K562 (cell line): Measurements from ENCODE around the gene PIP4K2A. TPM values are rescaled to one million over a fixed set of nuclear protein-coding genes. Genes with fewer than 3 reads are reported as not detected.

Experiments
- ARHGAP35 ChIP-seq: fragments of 450-650 bp; IDR thresholded peaks from 2 replicates; pipeline ENCODE4 v1.6.1; 2018; ENCODE audit not compliant: partially characterized antibody
- CLOCK ChIP-seq: fragments of 250-450 bp; sonication (Bioruptor Pico); IDR thresholded peaks from 2 replicates; pipeline ENCODE4 v1.4.0; 2020; ENCODE audit warnings: mild to moderate bottlenecking, moderate library complexity, borderline replicate concordance
- E2F8 ChIP-seq: fragments of 450-650 bp; IDR thresholded peaks from 2 replicates; pipeline ENCODE4 v1.7.1; 2018; ENCODE audit warnings: mild to moderate bottlenecking, low read depth; ENCODE audit not compliant: partially characterized antibody
- GTF2E2 ChIP-seq: fragments of 200-800 bp; sonication (Bioruptor generic); IDR thresholded peaks from 2 replicates; pipeline ENCODE4 v1.6.1; 2016; ENCODE audit warnings: missing genetic modification characterization, missing compliant biosample characterization
- HDAC1 ChIP-seq, 2 experiments: fragments of 450-650 bp; IDR thresholded peaks; 2 replicates each; pipeline ENCODE4 v1.6.1; 2016 to 2017; ENCODE audit warnings: inconsistent platforms in 1 of 2, mild to moderate bottlenecking in 1 of 2, moderate library complexity in 1 of 2
- HDAC2 ChIP-seq: fragments of 450-650 bp; IDR thresholded peaks from 2 replicates; pipeline ENCODE4 v1.6.1; 2016; ENCODE audit warnings: mild to moderate bottlenecking
- IRF9 ChIP-seq: fragments of 450-650 bp; IDR thresholded peaks from 2 replicates; pipeline ENCODE4 v1.6.1; 2016; ENCODE audit warnings: missing biosample characterization, missing genetic modification characterization
- KLF10 ChIP-seq: fragments of 250-450 bp; sonication (Bioruptor Pico); IDR thresholded peaks from 2 replicates; pipeline ENCODE4 v1.6.1; 2021; ENCODE audit warnings: matching md5 sums
- PHF21A ChIP-seq: fragments of 450-650 bp; IDR thresholded peaks from 2 replicates; pipeline ENCODE4 v1.6.1; 2017; ENCODE audit warnings: low read depth, borderline replicate concordance
- PTBP1 ChIP-seq: fragments of 200-400 bp; formaldehyde crosslinking; IDR thresholded peaks from 2 replicates; pipeline ENCODE4 v1.6.1; 2017; ENCODE audit warnings: low read depth, low read length
- PTRF ChIP-seq: fragments of 450-650 bp; IDR thresholded peaks from 2 replicates; pipeline ENCODE4 v1.6.1; 2016; ENCODE audit warnings: mild to moderate bottlenecking, missing genetic modification characterization, missing compliant biosample characterization
- RB1 ChIP-seq: fragments of 450-650 bp; IDR thresholded peaks from 2 replicates; pipeline ENCODE4 v1.6.1; 2017; ENCODE audit warnings: low read depth, mild to moderate bottlenecking
- SAP30 ChIP-seq: fragments of 200-600 bp; sonication (generic); IDR thresholded peaks from 2 replicates; pipeline ENCODE4 v1.6.1; 2012; ENCODE audit warnings: borderline replicate concordance, low read depth, mild to moderate bottlenecking, moderate library complexity, low read length, control low read depth, inconsistent platforms; ENCODE audit not compliant: insufficient read depth, poor library complexity, severe bottlenecking
- SNAPC5 ChIP-seq: fragments of 250-450 bp; sonication (Bioruptor Pico); IDR thresholded peaks from 2 replicates; pipeline ENCODE4 v1.8.0; 2021; ENCODE audit warnings: moderate library complexity, mild to moderate bottlenecking, inconsistent platforms
- TBP ChIP-seq: optimal IDR thresholded peaks from 2 replicates; pipeline ENCODE3; 2011; ENCODE audit warnings: low read depth, low read length, improper control_type of control experiment
- TFE3 ChIP-seq: fragments of 450-650 bp; formaldehyde crosslinking; IDR thresholded peaks from 2 replicates; pipeline ENCODE4 v1.4.0; 2020; ENCODE audit warnings: mild to moderate bottlenecking, mixed read lengths
- ZC3H8 ChIP-seq: fragments of 450-650 bp; IDR thresholded peaks from 2 replicates; pipeline ENCODE4 v1.6.1; 2017
- ZFP36 ChIP-seq: fragments of 150-350 bp; IDR thresholded peaks from 2 replicates; pipeline ENCODE4 v1.6.1; 2018; ENCODE audit warnings: low read length, low read depth; ENCODE audit not compliant: partially characterized antibody
- ZNF146 ChIP-seq: IDR thresholded peaks from one replicate; pipeline ENCODE4 v1.6.1; 2018; ENCODE audit warnings: missing compliant biosample characterization; ENCODE audit not compliant: unreplicated experiment
- ZNF707 ChIP-seq: fragments of 250-450 bp; sonication (Bioruptor Pico); conservative IDR thresholded peaks from 2 replicates; pipeline ENCODE4 v1.8.0; 2022; ENCODE audit warnings: inconsistent platforms, mild to moderate bottlenecking, moderate library complexity
- ZNF830 ChIP-seq: fragments of 250-450 bp; sonication (Bioruptor Pico); IDR thresholded peaks from 2 replicates; pipeline ENCODE4 v1.5.0; 2021; ENCODE audit warnings: mild to moderate bottlenecking
- polyA plus RNA-seq, 8 experiments: library from polyadenylated mRNA; depleted of rRNA in 4 of 8; stranded (reverse) in 5 of 8; unstranded in 3 of 8; fragments of >200 nt; fragmentation: Nextera tagmentation in 2 of 8; fragmentation: Illumina TruSeq in 1 of 8; extraction: Ambion mirVana in 2 of 8; extraction: Trizol in 1 of 8; gene quantifications; 2 replicates each; pipeline versions ENCODE4 v1.2.1 to v1.2.3, GENCODE V29; 2011 to 2014; ENCODE audit warnings: inconsistent platforms in 1 of 8, missing spikeins in 1 of 8
- total RNA-seq, 7 experiments: library from RNA; depleted of rRNA in 6 of 7; stranded (reverse); fragments of >200 nt in 6 of 7; fragmentation: Illumina TruSeq in 2 of 7; extraction: Trizol in 2 of 7; gene quantifications; 2 replicates each; pipeline versions ENCODE4 v1.2.1 to v1.2.3, GENCODE V29; 2011 to 2021; ENCODE audit warnings: low replicate concordance in 1 of 7

PIP4K2A gene
- total and polyA plus RNA-seq, 9 of the 15 experiments (the other 6 are each of a cell fraction or from before 2014, with no cell fraction given) = 35.6 to 117 (median 71.9) TPM

DNA sequence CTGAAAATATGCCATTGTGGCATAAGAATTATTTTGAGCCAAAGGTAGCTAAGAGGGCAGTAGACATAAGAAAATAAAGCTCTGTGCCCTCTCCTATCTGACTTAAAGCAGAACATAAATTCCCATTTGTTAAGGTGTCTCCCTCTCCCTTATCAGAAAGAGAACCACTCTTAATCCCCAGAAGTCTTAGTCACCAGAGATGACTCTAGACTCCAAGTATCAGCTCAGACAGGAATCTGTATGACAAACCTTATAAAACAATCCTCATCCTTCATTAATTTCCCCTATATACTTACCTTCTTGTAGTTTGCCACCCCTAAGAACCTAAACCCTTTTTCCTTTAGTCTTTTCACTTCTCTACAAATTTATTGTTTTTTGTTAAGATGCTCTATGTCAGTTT is 21.8 kb upstream of the PIP4K2A start (continued):
- TF ChIP-seq SNAPC5 (CRISPR knock-in tag) (no peak), ARHGAP35 (no peak), PTRF (tag) (no peak), E2F8 (no peak), PTBP1 (no peak), GTF2E2 (tag) (no peak), HDAC2 (0 out of 2 replicates have a peak, but pooled peaks have one; percentile 35), IRF9 (tag) (no peak), ZNF146 (CRISPR knock-in tag) (no peak), ZNF830 (no peak), TBP (no peak), ZNF707 (CRISPR knock-in tag) (no peak), CLOCK (CRISPR knock-in tag) (no peak), KLF10 (CRISPR knock-in tag) (no peak), ZC3H8 (no peak), HDAC1 (IDR thresholded peaks at IDR 0.05) (no peak; a peak in 1 of 4 replicates), PHF21A (peak; percentile 65; the same call in 1 of the 2 replicates), ZFP36 (no peak), RB1 (no peak), SAP30 (no peak), TFE3 (no peak)
